NCI-H446 (cell line): ENCODE data around the gene PAGE4.

Source experiments
- DNase-seq, 2 experiments: peaks; one replicate each; lab custom pipeline; 2025; lab: John Stamatoyannopoulos, UW

Gene PAGE4

GRCh38 chrX:49876750-49877149 is 47.6 kb downstream of the PAGE4 start:
- no peak for DNase-seq

- DNase-seq = no peak
Measured at GRCh38 chrX:49877397-49878101, 48.4 kb downstream of the PAGE4 start.

- DNase-seq = no peak
Measured at GRCh38 chrX:49878128-49878833, 49.2 kb downstream of the PAGE4 start.

DNA sequence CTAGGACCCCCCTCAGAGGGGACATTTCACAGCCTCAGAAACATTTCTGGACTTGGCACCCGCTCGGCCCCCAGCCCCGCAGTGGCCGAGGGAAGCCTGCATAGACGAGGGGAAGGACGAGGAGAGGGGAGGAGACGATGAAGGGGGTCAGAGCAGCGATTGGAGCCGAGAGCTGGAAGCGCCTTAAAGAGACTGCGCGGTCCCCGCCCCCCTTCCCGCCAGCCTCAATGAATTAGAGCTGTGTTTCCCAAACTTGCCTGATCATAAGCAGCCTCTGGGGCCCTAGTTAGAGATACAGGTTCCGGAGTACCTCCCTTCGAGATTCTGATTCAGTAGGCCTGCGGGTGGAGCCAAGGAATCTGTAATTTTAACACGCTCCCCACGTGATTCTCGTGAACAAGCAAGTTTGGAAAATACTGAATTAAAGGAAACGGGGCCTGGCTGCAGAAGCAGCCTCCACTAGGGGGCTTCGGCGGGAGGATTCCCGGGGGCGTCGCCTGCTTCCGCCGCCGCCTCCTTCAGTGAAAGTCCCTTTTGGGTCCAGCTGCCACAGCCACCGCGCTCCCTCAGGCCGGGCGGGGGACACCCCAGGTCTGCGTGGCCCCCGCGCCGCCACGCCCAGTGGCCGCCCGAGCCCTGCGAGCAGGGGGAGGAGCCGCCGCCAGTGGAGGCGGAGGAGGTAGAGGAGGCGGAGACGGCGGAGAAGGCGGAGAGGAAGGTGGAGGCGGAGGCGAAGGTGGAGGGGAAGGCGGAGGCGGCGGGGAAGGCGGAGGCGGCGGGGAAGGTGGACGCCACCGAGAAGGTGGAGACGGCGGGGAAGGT is 49.9 kb downstream of the PAGE4 start, which contains the start of gene USP27X:
USP27X (plus strand) TSS at position 651 of the 822 bp plus-strand sequence. CDS start 824 bp downstream, outside the sequence.
- DNase-seq = peak; percentile 18 to 69

- DNase-seq = no peak
Measured at GRCh38 chrX:49879656-49880277, 50.7 kb downstream of the PAGE4 start.

- no peak for DNase-seq
Measured at GRCh38 chrX:49880668-49881067, 51.6 kb downstream of the PAGE4 start.
